OCI-LY1 (cell line): Measurements from ENCODE around the gene SEMA6C.

Experiments
- CTCF ChIP-seq: fragments of 200-600 bp; sonication (generic), shearing (Covaris generic); IDR thresholded peaks from 2 replicates; pipeline ENCODE4 v1.5.1; 2017; ENCODE audit warnings: mild to moderate bottlenecking, antibody characterized with exemption, low read length, moderate library complexity, mixed read lengths
- EZH2 ChIP-seq: fragments of 200-600 bp; sonication (generic), shearing (Covaris generic); IDR thresholded peaks from 2 replicates; pipeline ENCODE4 v1.8.0; 2017; ENCODE audit warnings: borderline replicate concordance, mixed run types, mild to moderate bottlenecking, antibody characterized with exemption, low read length, moderate library complexity, mixed read lengths

DNA sequence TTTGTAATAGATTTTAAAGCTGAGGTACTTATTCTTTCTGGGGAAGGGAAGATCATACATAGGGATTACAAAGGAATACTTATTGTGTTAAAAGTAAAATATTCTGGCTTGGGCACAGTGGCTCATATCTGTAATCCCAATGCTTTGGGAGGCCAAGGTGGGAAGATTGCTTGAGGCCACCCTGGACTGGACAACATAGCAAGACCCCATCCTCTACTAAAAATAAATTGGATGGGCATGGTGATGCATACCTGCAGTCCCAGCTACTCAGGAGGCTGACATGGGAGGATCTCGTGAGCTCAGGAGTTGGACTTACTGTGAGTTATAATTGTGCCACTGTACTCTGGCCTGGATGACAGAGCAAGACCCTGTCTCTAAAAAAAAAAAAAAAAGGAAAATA lies 48.3 kb downstream of the SEMA6C start:
- no peak for TF ChIP-seq CTCF
- TF ChIP-seq EZH2: no peak
